Vagina (tissue), 2 donors: ENCODE data around the gene KCNC4. TPM values are rescaled to one million over a fixed set of nuclear protein-coding genes. Genes with fewer than 3 reads are reported as not detected.

ENCODE experiments used
- DNase-seq, 2 donors: peaks; one replicate each; pipeline ENCODE4 v3.0.0-alpha.2; 2017; ENCODE audit errors: extremely low spot score in 2 of 2
- H3K27ac ChIP-seq: fragments of 200-600 bp; sonication (generic); one replicate; pipeline ENCODE4 v1.5.1; 2019
- H3K27me3 ChIP-seq: fragments of 200-600 bp; sonication (generic); one replicate; pipeline ENCODE4 v1.5.1; 2019
- H3K36me3 ChIP-seq, 2 donors: fragments of 200-600 bp; sonication (generic); one replicate each; pipeline ENCODE4 v1.5.1; 2017 to 2019
- H3K4me1 ChIP-seq: fragments of 200-600 bp; sonication (generic); one replicate; pipeline ENCODE4 v1.5.1; 2019
- H3K4me3 ChIP-seq, 2 donors: fragments of 200-600 bp; sonication (generic); 1 replicate in 1 of 2; 2 replicates in 1 of 2; pipeline ENCODE4 v1.5.1; 2016 to 2019
- H3K9me3 ChIP-seq: fragments of 200-600 bp; sonication (generic); one replicate; pipeline ENCODE4 v1.5.1; 2019
- POLR2A ChIP-seq, 2 donors: fragments of 450-650 bp; IDR thresholded peaks; one replicate each; pipeline ENCODE4 v1.6.1; 2017; ENCODE audit warnings: antibody characterized with exemption in 2 of 2, mild to moderate bottlenecking in 2 of 2, moderate library complexity in 2 of 2
- POLR2AphosphoS5 ChIP-seq, 2 donors: sonication (generic); formaldehyde crosslinking; IDR thresholded peaks; one replicate each; pipeline ENCODE4 v1.9.0; 2017; ENCODE audit warnings: antibody characterized with exemption in 2 of 2, mild to moderate bottlenecking in 2 of 2, low read depth in 1 of 2; ENCODE audit not compliant: insufficient read depth in 1 of 2
- intact Hi-C: fragments of 100-400 bp; cut with DNase I; formaldehyde crosslinking; loops from one replicate; pipeline ENCODE4 v1.15.1; 2023
- total RNA-seq: library from RNA; depleted of rRNA; stranded (reverse); fragments of >200 nt; gene quantifications from one replicate; pipeline ENCODE4 v1.2.3, GENCODE V29; 2016
- TF ChIP-seq, protein P1 (sequence below), 3 experiments: fragments of 450-650 bp in 2 of 3; fragments of 200-600 bp in 1 of 3; sonication (generic) in 1 of 3; IDR thresholded peaks; one replicate each; pipeline ENCODE4 v1.5.1; 2017 to 2019; ENCODE audit warnings: antibody characterized with exemption in 3 of 3, mild to moderate bottlenecking in 2 of 3, moderate library complexity in 2 of 3

Gene KCNC4
- total RNA-seq, 1 donor from 2014 or later = 10.1 TPM

- H3K27me3 ChIP-seq = no peaks in the 10 kb centered on the region
- no peak overlapping the region for H3K4me3 ChIP-seq
Observed at GRCh38 chr1:110215621-110216515, 5.8 kb downstream of the KCNC4 start.

GRCh38 chr1:110216844-110217444, 6.8 kb downstream of the KCNC4 start:
- peaks cover 33% of the 10 kb centered on the region for H3K4me1 ChIP-seq
- no peak overlapping the region for H3K27ac ChIP-seq
- no peak for DNase-seq
- no peak for TF ChIP-seq POLR2AphosphoS5 (IDR thresholded peaks at IDR 0.05; ENCODE audit: insufficient read depth in 1 of 2, low read depth in 1 of 2)
- TF ChIP-seq, protein P1, sequence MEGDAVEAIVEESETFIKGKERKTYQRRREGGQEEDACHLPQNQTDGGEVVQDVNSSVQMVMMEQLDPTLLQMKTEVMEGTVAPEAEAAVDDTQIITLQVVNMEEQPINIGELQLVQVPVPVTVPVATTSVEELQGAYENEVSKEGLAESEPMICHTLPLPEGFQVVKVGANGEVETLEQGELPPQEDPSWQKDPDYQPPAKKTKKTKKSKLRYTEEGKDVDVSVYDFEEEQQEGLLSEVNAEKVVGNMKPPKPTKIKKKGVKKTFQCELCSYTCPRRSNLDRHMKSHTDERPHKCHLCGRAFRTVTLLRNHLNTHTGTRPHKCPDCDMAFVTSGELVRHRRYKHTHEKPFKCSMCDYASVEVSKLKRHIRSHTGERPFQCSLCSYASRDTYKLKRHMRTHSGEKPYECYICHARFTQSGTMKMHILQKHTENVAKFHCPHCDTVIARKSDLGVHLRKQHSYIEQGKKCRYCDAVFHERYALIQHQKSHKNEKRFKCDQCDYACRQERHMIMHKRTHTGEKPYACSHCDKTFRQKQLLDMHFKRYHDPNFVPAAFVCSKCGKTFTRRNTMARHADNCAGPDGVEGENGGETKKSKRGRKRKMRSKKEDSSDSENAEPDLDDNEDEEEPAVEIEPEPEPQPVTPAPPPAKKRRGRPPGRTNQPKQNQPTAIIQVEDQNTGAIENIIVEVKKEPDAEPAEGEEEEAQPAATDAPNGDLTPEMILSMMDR (IDR thresholded peaks at IDR 0.05) = no peak
- no peak for TF ChIP-seq POLR2A (IDR thresholded peaks at IDR 0.05)
- H3K27me3 ChIP-seq = no peaks in the 10 kb centered on the region
- intact Hi-C loops = no loop called here
- H3K36me3 ChIP-seq = no peaks in the 10 kb centered on the region
- no peak overlapping the region for H3K4me3 ChIP-seq
- H3K9me3 ChIP-seq = no peaks in the 10 kb centered on the region

More at GRCh38 chr1:110215621-110216515, 5.8 kb downstream of the KCNC4 start:
- H3K4me1 ChIP-seq = peaks cover 43% of the 10 kb centered on the region
- TF ChIP-seq, protein P1 (IDR thresholded peaks at IDR 0.05) = no peak
- no peak for TF ChIP-seq POLR2AphosphoS5 (IDR thresholded peaks at IDR 0.05; ENCODE audit: insufficient read depth in 1 of 2, low read depth in 1 of 2)
- TF ChIP-seq POLR2A (IDR thresholded peaks at IDR 0.05) = no peak
- H3K36me3 ChIP-seq = no peaks in the 10 kb centered on the region
- DNase-seq = no peak
- no peaks in the 10 kb centered on the region for H3K9me3 ChIP-seq
- no peak overlapping the region for H3K27ac ChIP-seq
- intact Hi-C loops = no loop called here

- Histone ChIP-seq H3K27ac (no peak overlapping the region), H3K4me3 (no peak overlapping the region), H3K4me1 (peaks cover 23% of the 10 kb centered on the region), H3K27me3 (no peaks in the 10 kb centered on the region), H3K9me3 (no peaks in the 10 kb centered on the region), H3K36me3 (peaks cover 0 to 2% of the 10 kb centered on the region in 2 donors)
- TF ChIP-seq, protein P1 (IDR thresholded peaks at IDR 0.05) = no peak
- TF ChIP-seq POLR2AphosphoS5 (IDR thresholded peaks at IDR 0.05; ENCODE audit: insufficient read depth in 1 of 2, low read depth in 1 of 2) (no peak), POLR2A (IDR thresholded peaks at IDR 0.05) (no peak)
- intact Hi-C loops = no loop called here
- DNase-seq = no peak
Observed at GRCh38 chr1:110218137-110218536, 8.0 kb downstream of the KCNC4 start.

- TF ChIP-seq, protein P1 (IDR thresholded peaks at IDR 0.05) = no peak
- TF ChIP-seq POLR2A (IDR thresholded peaks at IDR 0.05) (no peak), POLR2AphosphoS5 (IDR thresholded peaks at IDR 0.05; ENCODE audit: insufficient read depth in 1 of 2, low read depth in 1 of 2) (no peak)
- intact Hi-C loops = no loop called here
- Histone ChIP-seq H3K27me3 (no peaks in the 10 kb centered on the region), H3K27ac (no peak overlapping the region), H3K4me1 (peaks cover 17% of the 10 kb centered on the region), H3K4me3 (no peak overlapping the region), H3K36me3 (peaks cover 0 to 8% of the 10 kb centered on the region in 2 donors), H3K9me3 (no peaks in the 10 kb centered on the region)
- DNase-seq = no peak
Observed at GRCh38 chr1:110218739-110219138, 8.6 kb downstream of the KCNC4 start.
